GM12874 (cell line): Measurements from ENCODE around the gene MT1H.

Experiments
- CTCF ChIP-seq: IDR thresholded peaks from 2 replicates; pipeline ENCODE4 v1.5.1; 2011; ENCODE audit warnings: low read depth, mild to moderate bottlenecking, control low read depth, low read length, moderate library complexity; ENCODE audit not compliant: insufficient read depth

The MT1H gene

DNA sequence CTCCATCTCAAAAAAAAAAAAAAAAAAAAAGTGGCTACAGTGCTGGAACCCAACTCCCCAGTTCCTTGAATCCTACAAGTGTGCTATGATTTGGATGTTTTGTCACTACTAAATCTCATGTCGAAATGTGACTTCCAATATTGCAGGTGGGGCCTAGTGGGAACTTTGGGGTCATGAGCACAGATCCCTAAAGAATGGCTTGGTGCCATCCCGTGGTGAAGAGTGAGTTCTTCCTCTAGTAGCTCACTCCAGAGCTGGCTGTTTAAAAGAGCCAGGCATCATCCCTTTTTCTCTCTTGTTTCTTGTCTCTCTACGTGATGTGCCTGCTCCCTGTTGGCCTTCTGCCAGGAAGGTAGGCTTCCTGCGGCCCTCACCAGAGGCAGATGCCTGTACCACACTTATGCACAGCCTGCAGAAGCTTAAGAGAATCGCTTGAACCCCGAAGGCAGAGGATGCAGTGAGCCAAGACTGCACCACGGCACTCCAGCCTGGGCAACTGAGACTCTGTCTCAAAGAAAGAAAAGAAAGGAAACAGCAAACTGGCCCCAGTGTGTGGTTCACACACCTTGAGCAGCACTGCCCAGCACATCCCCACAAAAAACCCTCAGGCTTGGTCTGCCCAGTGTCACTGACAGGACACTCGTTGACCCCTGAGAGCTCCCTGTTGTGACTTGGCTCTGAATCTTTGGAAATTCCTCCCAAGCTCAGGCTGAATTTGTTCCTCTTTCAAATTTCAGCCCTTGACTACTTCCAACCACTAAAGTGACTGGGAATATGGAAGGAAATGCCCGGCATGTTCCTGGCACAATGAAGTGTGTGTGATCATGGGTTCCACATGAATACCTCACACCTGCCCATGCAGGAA, 40.9 kb upstream of the MT1H start:
- no peak for TF ChIP-seq CTCF

DNA sequence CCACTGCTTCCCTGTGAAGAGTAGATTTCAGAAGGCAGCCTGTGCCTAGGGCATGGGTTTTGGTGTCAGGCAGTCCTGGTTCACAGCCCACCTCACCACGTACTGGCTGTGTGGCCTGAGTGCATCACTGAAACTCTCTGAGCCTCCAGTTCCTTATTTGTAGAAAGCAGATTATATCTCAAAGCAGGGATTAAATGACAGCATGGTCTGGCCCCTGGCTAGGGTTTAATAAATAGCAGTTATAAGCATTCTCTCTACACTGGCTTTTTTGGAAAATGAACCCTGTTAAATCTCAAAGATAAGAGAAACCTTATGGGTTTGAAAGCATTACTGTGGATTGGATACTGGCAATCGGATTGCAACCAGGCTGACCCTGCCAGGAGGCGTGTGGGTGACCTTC, 40.1 kb upstream of the MT1H start:
- no peak for TF ChIP-seq CTCF

- TF ChIP-seq CTCF: peak; percentile 22; the same call in 1 of the 2 replicates
Observed at GRCh38 chr16:56630134-56630533, 39.5 kb upstream of the MT1H start.

DNA sequence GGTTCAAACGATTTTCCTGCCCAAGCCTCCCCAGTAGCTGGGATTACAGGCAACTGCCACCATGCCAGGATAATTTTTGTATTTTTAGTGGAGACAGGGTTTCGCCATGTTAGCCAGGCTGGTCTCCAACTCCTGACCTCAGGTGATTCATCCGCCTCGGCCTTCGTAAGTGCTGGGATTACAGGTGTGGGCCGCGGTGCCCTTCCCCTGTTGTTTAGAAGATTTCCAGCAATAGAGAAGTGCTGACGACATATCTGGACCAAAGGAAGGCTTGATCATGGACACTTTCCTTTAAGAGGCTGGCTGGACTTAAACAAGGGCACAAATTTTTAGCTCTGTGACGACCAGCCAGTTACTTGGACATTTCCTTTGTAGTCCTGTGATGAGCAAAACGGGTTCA, 38.4 kb upstream of the MT1H start:
- no peak for TF ChIP-seq CTCF

GRCh38 chr16:56631832-56632155, 37.8 kb upstream of the MT1H start:
- no peak for TF ChIP-seq CTCF

- no peak for TF ChIP-seq CTCF
Observed at GRCh38 chr16:56632156-56632847, 37.3 kb upstream of the MT1H start, which contains the start of gene MT1M. MT1M (plus strand) TSS chr16:56632659; CDS start chr16:56632732, 73 bp downstream.

DNA sequence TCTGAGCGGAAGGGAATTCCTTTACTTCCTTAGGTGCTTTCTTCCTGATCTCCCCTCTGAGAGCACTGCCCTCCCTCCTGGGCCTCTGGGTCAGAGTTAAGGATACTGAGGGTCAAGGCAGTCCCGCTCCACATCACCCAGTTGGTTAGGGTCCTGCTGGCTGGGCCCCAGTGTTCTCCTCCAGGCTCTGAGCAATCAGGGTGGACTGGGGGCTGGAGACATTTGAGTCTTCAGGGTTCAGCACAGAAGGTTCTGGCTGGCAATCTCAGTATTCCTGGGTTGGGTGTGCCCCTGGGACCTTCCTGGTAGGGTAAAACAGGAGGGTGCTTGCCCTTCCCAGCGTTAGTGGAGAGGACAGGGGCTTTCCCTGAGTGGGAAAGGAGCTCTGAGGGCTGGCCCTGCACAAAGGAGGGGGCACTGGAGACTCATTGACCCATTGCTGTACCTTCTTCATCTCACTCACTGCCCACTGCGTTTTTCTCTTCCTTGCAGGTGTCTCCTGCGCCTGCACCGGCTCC, 36.7 kb upstream of the MT1H start:
- no peak for TF ChIP-seq CTCF
